Memory B cell (primary cell): ENCODE measurements around the gene PRR23C.
"Not testable (repeated sequence)": the region's sequence is repeated elsewhere in the genome, so short reads cannot be mapped to it uniquely, and the experiment has no call there.

Source experiments
- ATAC-seq: fragments of 150-1000 bp; cut with Tn5 transposase; 2 replicates; pipeline ENCODE4 v1.10.0; 2021; ENCODE audit warnings: low read depth, mild to moderate bottlenecking, moderate library complexity
- DNase-seq, 2 donors: peaks; one replicate each; pipeline ENCODE4 v3.0.0; 2022; ENCODE audit warnings: low spot score in 2 of 2
- H3K27ac Mint-ChIP-seq: one replicate; pipeline ENCODE4 v1.8.0; 2022; ENCODE audit warnings: mild to moderate bottlenecking, moderate library complexity, mixed read lengths
- H3K27me3 Mint-ChIP-seq: one replicate; pipeline ENCODE4 v1.8.0; 2022; ENCODE audit warnings: mixed read lengths
- H3K36me3 Mint-ChIP-seq: one replicate; pipeline ENCODE4 v1.8.0; 2022; ENCODE audit warnings: mild to moderate bottlenecking, mixed read lengths
- H3K4me1 Mint-ChIP-seq: one replicate; pipeline ENCODE4 v1.8.0; 2022; ENCODE audit warnings: mixed read lengths
- H3K4me3 Mint-ChIP-seq: one replicate; pipeline ENCODE4 v1.8.0; 2022; ENCODE audit warnings: mild to moderate bottlenecking, moderate library complexity, mixed read lengths
- H3K9me3 Mint-ChIP-seq: one replicate; pipeline ENCODE4 v1.8.0; 2022; ENCODE audit warnings: mixed read lengths

PRR23C gene

DNA sequence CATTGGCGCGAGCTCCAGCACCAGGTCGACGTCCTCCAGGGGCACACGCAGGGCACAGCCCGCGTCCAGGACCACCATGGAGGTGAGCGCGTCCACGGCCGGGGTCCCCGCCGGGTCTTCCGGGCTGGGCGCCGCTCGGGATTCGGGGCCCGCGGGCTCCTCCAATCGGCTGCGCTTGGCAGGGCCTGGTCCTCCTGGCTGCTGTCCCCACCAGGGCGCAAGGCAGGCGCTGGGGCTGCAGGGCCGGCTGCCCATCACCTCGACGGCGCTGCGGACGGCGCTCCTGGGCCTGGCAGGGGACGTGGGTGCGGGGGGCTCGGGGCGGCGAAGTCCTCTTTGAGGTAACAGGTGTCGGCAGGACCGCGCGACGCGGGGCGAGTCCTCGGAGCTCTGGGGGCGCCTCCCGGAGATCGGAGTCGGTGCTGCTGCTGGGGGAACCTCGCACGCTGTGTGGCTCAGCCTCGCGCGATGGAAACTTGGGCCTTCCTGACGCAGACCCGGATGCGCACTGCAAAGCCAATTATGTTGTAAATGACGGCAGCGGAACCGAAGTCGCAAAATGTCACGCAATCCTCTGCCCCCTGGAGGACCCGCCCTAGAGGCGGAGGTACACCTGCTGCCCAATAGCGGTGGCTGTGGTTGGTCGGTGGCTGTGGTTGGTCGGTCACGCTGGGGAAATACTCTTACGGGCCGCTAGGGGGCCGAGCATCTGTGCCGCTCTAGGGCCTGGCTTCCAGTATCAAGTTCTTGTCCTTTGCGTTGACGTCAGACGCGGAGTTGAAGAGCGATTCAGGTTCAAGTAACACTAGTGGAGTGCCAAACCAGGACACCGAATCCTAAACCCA lies at the start of gene PRR23C:
TSS of gene PRR23C (minus strand) at position 527 of the 845 bp plus-strand sequence. CDS start at position 255, 272 bp downstream.
- no peak within 1 kb of the TSS for H3K4me3 Mint-ChIP-seq
- no peak for ATAC-seq
- peaks cover 12% of the 10 kb centered on the region for H3K9me3 Mint-ChIP-seq
- H3K36me3 Mint-ChIP-seq, result no peaks in the 10 kb centered on the region
- H3K27me3 Mint-ChIP-seq, result peaks cover 2% of the 10 kb centered on the region
- no peak within 1 kb of the TSS for H3K27ac Mint-ChIP-seq
- no peaks in the 10 kb centered on the region for H3K4me1 Mint-ChIP-seq
- DNase-seq, result no peak

DNA sequence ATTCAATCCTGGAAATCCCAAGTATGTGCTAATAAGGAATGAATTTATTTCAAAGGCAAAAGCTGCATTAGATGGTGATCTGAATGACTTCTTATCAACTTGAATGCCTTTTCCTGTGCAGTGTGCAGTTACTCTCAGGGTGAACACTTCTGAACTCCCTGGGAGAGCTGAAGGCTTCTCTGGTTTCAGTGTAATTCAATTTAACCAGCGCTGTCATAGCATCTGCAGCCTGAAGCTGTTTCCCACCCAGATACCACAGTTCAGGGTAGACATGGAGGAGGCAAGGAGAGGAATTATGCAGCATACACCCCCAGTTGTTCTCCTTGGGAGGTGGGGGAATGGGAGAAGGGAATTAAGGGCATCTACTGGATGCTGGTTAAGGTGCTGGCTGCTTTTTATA lies 49.1 kb upstream of the PRR23C start:
- ATAC-seq, result no peak
- peaks cover 13% of the 10 kb centered on the region for H3K9me3 Mint-ChIP-seq

DNA sequence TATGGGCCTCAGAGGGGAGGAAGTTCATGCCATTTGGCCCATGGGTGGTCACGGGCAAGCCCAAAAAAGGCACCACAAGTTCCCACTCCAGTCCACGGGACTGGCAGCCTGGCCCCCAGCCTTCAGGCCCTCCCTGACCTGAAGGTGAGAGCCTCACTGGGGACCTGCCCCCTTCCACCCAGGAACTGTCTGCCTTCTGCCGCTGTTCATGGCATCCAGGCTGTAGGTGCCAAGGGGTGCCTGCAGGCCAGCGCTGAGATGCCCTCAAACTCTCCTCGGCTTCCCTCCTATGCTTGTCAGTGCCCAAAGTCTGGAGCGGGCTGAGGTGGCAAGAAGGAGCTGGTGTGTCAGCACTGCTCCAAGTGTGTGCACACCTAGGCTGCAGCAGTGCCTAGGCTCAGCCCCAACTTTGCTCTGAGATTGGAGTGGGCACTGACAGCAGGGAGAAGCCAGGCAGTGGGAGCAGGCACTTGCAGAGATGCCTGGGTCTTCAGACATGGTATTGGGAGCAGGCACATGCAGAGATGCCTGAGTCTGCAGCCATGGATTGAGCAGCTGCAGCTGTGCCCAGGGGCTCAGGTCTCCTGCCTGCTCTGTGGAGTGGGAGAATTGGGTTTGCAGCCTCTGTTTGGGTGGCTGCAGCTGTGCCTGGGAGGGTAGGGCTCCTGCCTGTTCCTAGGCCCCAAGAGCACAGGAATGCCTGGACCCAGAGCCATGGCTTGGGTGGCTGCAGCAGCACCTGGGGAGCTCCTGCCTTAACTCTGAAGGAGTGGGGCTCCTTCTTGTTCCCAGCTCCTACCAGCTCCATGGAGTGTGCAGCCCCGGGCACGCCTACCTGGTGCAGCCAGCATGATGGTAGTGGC lies 44.0 kb upstream of the PRR23C start:
- no peak for ATAC-seq
- H3K36me3 Mint-ChIP-seq, result no peaks in the 10 kb centered on the region
- no peak for DNase-seq
- no peaks in the 10 kb centered on the region for H3K4me1 Mint-ChIP-seq
- no peak overlapping the region for H3K27ac Mint-ChIP-seq
- no peak overlapping the region for H3K4me3 Mint-ChIP-seq
- H3K9me3 Mint-ChIP-seq, result peaks cover 12% of the 10 kb centered on the region
- no peaks in the 10 kb centered on the region for H3K27me3 Mint-ChIP-seq

More for the DNA sequence above, 49.1 kb upstream of the PRR23C start:
- H3K36me3 Mint-ChIP-seq, result no peaks in the 10 kb centered on the region
- no peak overlapping the region for H3K4me3 Mint-ChIP-seq
- peaks cover 5% of the 10 kb centered on the region for H3K27me3 Mint-ChIP-seq
- no peak for DNase-seq
- no peak overlapping the region for H3K27ac Mint-ChIP-seq
- no peaks in the 10 kb centered on the region for H3K4me1 Mint-ChIP-seq

DNA sequence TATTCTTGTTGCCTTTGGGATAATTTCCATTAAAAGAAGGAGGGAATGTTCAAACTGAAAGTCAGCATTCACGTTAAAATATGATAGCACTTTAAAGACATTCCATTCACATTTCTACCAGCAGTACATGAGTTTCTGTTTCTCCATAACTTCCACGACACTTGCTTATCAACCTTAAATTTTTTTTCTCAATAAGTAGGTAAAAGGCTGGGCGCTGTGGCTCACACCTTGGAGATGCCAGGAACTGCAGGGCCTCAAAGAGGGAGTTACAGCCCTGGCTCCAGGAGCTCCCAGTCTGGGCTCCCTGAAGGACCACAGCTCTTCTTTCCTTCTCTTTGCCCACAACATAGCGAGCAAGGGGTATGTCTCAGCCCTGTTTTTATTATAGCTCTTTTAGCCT lies 42.9 kb upstream of the PRR23C start:
- Mint-ChIP-seq H3K36me3 (no peaks in the 10 kb centered on the region), H3K4me3 (no peak overlapping the region), H3K4me1 (no peaks in the 10 kb centered on the region), H3K27ac (no peak overlapping the region), H3K27me3 (no peaks in the 10 kb centered on the region), H3K9me3 (peaks cover 9% of the 10 kb centered on the region)
- no peak for ATAC-seq
- DNase-seq, result no peak

DNA sequence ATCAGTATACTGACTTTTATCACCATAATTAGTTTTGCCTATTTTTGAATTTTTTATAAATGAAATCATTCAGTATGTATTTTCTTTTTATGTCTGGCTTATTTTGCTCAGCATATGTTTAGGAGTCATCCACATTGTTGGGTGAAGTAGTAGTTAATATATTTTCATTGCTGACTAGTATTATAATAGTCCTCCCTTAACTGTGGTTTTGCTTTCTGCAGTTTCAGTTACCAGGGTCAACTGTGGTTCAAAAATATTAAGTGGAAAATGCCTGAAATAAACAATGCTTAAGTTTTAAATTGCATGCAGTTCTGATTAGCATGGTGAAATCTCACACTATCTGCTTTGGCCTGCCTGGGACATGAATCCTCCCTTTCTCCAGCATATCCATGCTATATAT lies 39.5 kb upstream of the PRR23C start:
- H3K4me3 Mint-ChIP-seq, result no peak overlapping the region
- peaks cover 1% of the 10 kb centered on the region for H3K9me3 Mint-ChIP-seq
- H3K36me3 Mint-ChIP-seq, result no peaks in the 10 kb centered on the region
- no peak overlapping the region for H3K27ac Mint-ChIP-seq
- ATAC-seq (no peak), DNase-seq (no peak)
- H3K27me3 Mint-ChIP-seq, result no peaks in the 10 kb centered on the region
- H3K4me1 Mint-ChIP-seq, result no peaks in the 10 kb centered on the region

DNA sequence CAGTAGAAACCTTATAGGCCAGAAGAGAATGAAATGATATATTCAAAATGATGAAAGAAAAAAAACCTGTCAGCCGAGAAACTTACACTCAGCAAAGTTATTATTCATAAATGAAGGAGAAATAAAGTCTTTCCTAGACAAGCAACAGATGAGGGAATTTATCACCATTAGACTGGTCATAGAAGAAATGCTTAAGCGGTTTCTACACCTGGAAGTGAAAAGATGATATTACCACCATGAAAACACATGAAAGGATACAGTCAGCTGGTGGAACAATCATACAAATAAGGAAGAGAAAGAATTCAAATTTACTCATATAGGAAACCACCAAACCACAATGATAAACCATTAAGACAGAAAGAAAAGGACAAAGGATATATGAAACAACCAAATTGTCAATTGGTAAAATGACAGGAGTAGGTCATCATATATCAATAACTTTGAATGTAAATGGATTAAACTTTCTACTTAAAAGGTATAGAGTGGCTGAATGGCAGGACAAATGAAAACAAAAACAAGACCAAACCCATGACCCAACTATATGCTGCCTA lies 29.9 kb upstream of the PRR23C start:
- DNase-seq (no peak), ATAC-seq (no peak)
- Mint-ChIP-seq H3K27ac (no peak overlapping the region), H3K36me3 (no peaks in the 10 kb centered on the region), H3K4me1 (no peaks in the 10 kb centered on the region), H3K27me3 (peaks cover 3% of the 10 kb centered on the region), H3K4me3 (no peak overlapping the region), H3K9me3 (peaks cover 10% of the 10 kb centered on the region)

DNA sequence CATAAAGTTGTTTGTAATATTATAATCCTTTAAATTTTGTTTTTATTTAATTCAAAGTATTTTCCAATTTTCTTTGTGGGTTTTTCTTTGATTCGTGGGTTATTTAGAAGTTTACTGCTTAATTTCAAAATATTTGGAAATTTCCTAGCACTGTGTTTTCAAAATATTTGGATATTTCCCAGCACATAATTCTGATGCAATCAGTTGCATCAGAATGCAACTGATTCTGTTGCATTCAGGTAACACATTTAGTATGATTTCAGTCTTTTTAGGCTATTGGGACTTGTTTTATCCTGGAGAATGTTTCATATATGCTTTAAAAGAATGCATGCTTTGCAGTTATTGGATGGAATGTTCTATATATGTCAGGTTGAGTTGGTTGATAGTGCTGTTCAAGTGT lies 18.2 kb upstream of the PRR23C start:
- ATAC-seq (no peak), DNase-seq (no peak)
- Mint-ChIP-seq H3K4me3 (no peak overlapping the region), H3K36me3 (no peaks in the 10 kb centered on the region), H3K9me3 (peaks cover 6% of the 10 kb centered on the region), H3K27ac (no peak overlapping the region), H3K4me1 (no peaks in the 10 kb centered on the region), H3K27me3 (peaks cover 6% of the 10 kb centered on the region)

DNA sequence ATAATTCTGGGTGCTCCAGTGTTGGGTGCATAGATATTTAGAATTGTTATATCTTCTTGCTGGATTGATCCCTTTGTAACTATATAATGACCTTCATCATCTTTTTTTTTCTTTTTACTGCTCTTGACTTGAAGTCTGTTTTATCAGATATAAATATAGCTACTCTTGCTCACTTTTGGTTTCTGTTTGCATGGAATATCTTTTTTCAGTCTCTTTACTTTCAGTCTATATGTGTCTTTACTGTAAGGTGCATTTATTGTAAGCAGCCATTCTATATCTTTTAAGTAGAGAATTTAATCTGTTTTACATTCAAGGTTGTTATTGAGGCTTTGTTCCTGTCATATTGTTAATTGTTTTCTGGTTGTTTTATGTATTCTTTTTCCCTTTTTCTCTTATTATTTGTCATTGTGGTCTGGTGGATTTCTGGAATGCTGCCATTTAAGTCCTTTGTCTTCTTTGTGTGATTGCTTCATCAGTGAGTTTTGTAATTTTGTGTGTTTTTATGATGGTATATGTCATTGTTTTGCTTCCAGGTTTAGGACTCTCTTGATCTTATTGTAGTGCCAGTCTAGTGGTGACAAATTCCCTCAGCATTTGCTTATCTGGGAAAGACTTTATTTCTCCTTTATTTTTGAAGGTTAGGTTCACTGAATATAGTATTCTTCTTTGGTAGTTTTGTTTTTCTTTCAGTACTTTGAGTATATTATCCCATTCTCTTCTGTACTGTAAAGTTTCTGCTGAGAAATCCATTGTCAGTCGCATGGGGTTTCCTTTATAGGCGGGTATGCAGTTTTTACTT lies 8.3 kb upstream of the PRR23C start:
- H3K9me3 Mint-ChIP-seq, result peaks cover 20% of the 10 kb centered on the region
- H3K27me3 Mint-ChIP-seq, result no peaks in the 10 kb centered on the region
- H3K4me3 Mint-ChIP-seq, result no peak overlapping the region
- H3K36me3 Mint-ChIP-seq, result no peaks in the 10 kb centered on the region
- H3K27ac Mint-ChIP-seq, result no peak overlapping the region
- H3K4me1 Mint-ChIP-seq, result no peaks in the 10 kb centered on the region
- DNase-seq (no peak), ATAC-seq (no peak)

DNA sequence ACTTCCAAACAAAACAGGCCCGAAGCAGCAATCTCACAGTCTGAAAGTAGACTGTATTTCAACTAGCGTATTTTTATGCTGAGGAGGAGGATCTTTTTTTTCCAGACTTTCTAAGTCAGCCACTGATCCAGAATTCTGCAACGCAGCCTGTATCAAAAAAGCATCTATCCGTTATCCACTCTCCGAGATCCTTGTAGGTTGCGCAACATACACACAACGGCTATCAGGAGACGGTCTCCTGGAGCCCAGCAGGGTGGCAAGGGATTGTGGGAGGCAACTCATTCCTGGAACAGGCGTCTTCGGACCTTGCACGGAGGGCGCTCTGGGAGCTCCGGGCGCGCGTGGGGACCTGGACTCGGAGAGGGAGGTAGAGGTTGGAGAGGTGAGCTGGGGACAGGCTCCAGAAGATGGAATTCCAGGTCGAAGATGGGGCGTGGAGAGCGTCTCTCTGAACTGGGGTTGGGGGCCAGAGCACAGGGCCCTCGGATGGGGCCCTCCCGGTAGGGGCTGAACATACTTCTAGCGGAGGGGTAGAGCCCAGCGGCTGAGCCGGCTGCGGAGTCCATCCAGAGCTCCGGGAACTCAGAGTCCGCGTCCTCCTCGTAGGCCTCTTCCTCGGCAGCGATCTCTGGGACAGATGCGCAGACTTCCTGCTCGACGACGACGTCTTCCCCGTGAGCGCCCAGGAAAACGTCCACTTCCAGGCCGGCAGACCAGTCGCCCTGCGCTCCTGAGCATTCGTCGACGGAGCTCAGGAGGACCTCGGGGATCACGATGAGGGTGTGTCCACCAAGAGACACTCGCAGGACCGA lies 932 bp downstream of the PRR23C start:
- H3K4me3 Mint-ChIP-seq, result no peak overlapping the region

DNA sequence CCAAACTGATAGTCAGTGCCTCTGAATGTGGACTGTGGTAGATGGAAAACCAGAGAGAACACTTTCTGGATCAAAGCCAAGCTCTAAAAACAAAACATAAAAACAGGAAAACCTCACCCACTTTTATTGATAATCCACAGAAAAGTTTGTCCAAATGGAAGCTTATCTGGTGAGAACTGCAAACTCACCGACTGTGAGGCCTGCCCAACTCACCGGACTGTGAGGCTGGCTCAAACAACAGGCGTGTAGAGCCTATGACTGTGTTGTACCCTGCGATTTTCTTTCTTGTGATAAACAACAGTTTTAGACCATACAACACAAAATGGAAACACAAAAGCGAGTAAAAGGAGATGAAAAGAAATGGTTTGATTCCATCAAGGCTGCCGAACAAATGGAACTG lies 7.2 kb downstream of the PRR23C start:
- Mint-ChIP-seq H3K27me3 (peaks cover 10% of the 10 kb centered on the region), H3K27ac (no peak overlapping the region)
- ATAC-seq, result no peak

More for the DNA sequence above, 932 bp downstream of the PRR23C start:
- DNase-seq (no peak), ATAC-seq (no peak)
- Mint-ChIP-seq H3K4me1 (no peaks in the 10 kb centered on the region), H3K9me3 (peaks cover 9% of the 10 kb centered on the region), H3K27me3 (peaks cover 4% of the 10 kb centered on the region), H3K36me3 (no peaks in the 10 kb centered on the region), H3K27ac (no peak overlapping the region)

DNA sequence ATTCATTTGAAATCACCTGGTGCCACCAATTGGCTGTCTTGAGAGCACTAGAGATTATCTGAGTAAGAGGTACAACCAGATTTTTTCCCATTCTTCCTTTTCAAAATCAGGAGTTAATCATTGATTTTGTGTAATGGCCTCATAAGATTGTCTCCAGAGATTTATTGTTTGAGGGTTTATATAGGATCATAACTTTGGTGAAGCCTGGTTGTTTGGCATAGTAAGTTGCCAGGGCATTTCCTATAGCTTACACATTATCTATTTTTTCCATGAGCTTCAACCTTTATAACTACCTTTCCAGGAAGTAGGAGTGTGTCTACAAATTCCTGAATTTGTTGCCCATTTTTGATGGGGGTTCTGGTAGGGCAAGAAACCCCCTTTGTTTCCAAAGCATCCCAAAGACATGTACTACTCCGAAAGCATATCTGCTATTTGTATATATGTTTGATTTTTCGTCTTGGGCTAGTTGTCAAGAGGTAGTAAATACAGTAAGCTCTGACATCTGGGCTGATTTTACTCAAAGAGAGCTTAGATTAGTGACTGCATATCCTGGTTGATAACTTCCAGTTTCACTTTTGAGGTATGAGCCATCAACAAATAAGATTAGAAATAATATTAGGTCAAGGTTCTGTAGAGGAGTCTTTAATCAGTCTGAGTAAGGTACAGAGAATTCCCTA lies 12.2 kb downstream of the PRR23C start:
- Mint-ChIP-seq H3K36me3 (no peaks in the 10 kb centered on the region), H3K4me1 (no peaks in the 10 kb centered on the region), H3K27ac (no peak overlapping the region), H3K9me3 (peaks cover 1% of the 10 kb centered on the region), H3K27me3 (no peaks in the 10 kb centered on the region), H3K4me3 (no peak overlapping the region)
- DNase-seq (no peak), ATAC-seq (no peak)

More for the DNA sequence above, 7.2 kb downstream of the PRR23C start:
- no peaks in the 10 kb centered on the region for H3K4me1 Mint-ChIP-seq
- no peak overlapping the region for H3K4me3 Mint-ChIP-seq
- H3K36me3 Mint-ChIP-seq, result no peaks in the 10 kb centered on the region
- DNase-seq, result no peak
- H3K9me3 Mint-ChIP-seq, result no peaks in the 10 kb centered on the region

DNA sequence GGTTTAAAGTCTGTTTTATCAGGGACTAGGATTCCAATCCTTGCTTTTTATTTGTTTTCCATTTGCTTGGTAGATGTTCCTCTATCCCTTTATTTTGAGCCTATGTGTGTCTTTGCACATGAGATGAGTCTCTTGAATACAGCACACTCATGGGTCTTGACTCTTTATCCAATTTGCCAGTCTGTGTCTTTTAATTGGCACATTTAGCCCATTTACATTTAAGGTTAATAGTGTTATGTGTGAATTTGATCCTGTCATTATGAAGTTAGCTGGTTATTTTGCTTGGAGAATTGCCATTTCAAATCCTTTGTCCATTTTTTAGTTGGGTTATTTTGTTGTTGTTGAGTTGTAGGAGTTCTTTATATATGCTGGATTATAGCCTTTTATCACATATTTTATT lies 14.1 kb downstream of the PRR23C start:
- not testable (repeated sequence) for H3K27ac Mint-ChIP-seq, ATAC-seq, H3K27me3 Mint-ChIP-seq, H3K36me3 Mint-ChIP-seq, DNase-seq, H3K9me3 Mint-ChIP-seq, H3K4me3 Mint-ChIP-seq, H3K4me1 Mint-ChIP-seq
